ENCODE measurements around the gene IL22RA2.

GRCh38 chr6:137146206-137146605 is 27.2 kb downstream of the IL22RA2 start:
- TF ChIP-seq EZH2 (IDR thresholded peaks at IDR 0.05; ENCODE audit: borderline replicate concordance, low read depth, low read length, poor library complexity, severe bottlenecking) (no peak), CTCF (conservative IDR thresholded peaks at IDR 0.05; ENCODE audit: low read depth, low read length) (no peak)
